Suppressor macrophage treated with lipopolysaccharide for 1 hour (primary cell): ENCODE data around the gene RAMP3.

Experiments used
- DNase-seq, 3 donors: peaks; one replicate each; pipeline ENCODE4 v3.0.0-alpha.2; 2020 to 2022

The RAMP3 gene

DNA sequence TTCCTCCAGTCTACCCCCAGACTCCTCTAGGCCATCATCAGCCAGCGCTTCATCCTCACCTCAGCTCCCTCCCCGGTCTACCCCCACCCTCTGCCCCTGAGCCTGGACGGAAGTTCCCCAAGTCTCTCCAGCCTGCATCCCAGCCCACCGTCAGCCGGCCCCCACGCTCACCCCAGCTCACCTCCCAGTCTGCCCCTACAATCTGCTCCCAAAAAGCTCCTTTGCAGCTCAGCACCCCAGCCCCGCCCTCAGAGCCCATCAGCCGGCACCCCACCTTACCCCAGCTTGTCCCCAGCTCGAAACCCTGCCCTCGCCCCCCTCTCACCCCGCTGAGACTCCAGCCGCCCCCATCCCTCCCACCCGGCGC, 322 bp upstream of the RAMP3 start:
- DNase-seq: no peak

- DNase-seq: no peak
Observed at GRCh38 chr7:45158471-45158870, 880 bp downstream of the RAMP3 start.

DNA sequence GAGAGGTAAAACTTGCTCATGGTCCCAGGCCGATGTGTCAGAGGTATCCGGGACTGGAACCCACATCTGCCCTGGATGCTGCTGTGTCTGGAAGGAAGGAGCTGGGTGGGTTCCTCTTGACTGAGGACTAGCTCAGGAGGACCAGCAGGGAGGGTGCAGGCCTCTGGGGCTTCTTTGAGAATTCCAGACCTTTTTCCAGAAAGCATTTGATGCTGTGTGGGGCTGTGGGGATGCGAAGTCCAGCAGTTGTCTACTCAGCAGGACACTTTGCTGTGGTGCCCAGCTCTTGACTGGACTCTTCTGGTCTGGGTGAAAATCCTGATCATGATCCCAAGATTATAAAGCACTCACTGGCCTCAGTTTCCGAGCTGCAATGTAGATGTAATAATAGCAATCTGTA, 1.7 kb downstream of the RAMP3 start:
- no peak for DNase-seq

DNA sequence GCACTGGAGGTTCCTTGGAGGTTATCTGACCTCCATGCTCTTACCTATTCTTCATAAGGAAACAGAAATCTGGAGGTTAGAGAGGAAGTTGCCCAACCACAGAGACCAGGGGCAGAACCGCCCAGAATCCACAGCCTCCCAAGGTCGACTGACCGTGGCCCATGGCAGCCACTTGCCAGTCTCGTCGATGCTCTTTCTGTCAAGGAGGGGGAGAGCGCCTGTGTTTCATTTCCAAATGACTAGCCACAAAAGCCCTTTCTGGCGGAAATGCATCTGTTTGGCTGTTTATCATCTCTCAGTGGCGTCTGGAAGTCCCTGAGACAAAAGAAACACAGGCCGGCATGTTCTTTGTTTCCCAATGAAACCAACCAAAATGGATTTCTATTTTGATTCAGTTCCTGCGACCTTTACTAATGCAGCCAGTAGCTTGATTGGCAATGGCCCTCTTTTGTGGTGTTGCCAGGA, 2.9 kb downstream of the RAMP3 start:
- DNase-seq: peak in 1 of 3 donors; percentile 15

- DNase-seq: no peak
Observed at GRCh38 chr7:45161138-45161537, 3.5 kb downstream of the RAMP3 start.

DNA sequence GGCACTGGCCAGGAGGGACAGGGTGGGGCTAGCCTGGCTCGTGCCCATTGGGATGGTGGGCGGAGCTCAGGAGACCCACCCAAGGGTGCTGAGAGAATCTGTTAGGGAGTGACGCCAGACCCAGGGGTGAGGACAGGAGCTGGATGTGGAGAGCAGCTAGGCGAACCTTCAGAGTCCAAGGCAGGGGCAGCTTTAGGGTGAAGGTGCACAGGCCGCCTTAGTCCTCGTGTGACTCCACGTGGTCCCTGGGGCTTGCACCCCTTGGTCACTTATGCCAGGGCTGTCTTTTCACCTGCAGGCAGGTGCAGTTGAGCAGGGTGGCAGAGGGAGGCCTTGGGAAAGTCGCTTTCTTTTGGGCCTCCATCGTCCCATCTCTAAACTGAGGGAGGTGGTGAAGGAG, 4.3 kb downstream of the RAMP3 start:
- no peak for DNase-seq

DNA sequence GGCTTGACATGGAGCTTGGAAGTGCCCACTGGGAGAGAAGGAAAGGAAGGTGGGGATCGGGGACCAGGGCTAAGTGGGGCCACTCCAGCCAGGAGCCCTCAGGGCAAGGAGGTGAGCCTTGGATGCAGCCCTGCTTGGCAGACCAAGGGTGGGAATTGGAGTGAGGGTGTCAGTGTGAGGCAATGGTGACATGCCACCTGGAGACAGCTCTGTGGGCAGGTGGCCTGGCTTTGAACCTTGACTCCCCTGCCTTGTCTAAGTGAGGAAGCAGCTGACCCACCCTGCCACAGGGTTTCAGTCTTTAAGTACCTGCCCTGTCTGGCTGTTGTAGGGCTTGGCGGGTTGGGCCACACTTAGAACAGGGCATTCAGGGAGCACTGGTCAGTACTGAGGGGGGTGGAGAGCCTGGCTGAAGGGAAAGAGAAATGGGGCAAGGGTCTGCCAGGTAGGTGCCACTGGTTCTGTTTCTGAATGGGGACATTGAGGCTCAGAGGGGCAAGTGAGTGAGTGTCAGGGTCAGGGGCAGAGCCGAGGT, 4.8 kb downstream of the RAMP3 start:
- DNase-seq: no peak

- no peak for DNase-seq
Observed at GRCh38 chr7:45162943-45163691, 5.5 kb downstream of the RAMP3 start.

- no peak for DNase-seq
Observed at GRCh38 chr7:45163692-45164052, 6.1 kb downstream of the RAMP3 start.

DNA sequence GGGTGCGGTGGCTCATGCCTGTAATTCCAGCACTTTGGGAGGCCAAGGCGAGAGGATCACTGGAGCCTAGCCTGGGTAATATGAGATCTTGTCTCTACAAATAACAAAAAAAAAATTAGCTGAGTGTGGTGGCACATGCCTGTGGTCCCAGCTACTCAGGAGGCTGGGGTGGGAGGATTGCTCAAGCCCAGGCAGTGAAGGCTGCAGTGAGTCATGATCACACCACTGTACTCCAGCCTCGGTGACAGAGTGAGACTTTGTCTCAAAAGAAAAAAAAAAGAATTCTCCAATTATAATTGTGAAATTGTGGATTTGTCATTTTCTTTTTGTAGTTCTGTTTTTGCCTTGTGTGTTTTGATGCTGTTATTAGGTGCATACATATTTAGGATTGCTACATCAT, 6.7 kb downstream of the RAMP3 start:
- peak; percentile 22 to 58 (median 28) for DNase-seq

- no peak for DNase-seq
Observed at GRCh38 chr7:45165857-45166256, 8.3 kb downstream of the RAMP3 start.

DNA sequence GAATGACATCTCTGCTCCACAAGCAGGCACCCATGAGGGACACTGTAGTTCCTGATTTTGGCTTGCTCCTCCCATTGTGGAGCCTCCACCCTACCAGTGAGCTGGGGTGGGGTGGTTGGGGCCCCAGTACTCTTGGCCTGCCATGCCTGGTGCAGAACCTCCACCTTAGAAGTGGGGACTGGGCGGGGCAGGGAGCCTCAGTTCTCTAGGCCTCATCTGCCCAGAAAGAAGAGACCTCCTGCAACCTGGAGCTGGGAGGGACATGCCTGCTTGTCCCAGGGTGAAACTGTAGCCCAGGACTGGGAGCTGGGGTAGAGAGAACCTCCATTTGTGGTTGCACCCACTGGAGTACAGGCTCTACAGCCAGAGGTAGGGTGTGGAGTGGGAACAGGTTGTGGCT, 14.4 kb downstream of the RAMP3 start:
- DNase-seq: no peak

DNA sequence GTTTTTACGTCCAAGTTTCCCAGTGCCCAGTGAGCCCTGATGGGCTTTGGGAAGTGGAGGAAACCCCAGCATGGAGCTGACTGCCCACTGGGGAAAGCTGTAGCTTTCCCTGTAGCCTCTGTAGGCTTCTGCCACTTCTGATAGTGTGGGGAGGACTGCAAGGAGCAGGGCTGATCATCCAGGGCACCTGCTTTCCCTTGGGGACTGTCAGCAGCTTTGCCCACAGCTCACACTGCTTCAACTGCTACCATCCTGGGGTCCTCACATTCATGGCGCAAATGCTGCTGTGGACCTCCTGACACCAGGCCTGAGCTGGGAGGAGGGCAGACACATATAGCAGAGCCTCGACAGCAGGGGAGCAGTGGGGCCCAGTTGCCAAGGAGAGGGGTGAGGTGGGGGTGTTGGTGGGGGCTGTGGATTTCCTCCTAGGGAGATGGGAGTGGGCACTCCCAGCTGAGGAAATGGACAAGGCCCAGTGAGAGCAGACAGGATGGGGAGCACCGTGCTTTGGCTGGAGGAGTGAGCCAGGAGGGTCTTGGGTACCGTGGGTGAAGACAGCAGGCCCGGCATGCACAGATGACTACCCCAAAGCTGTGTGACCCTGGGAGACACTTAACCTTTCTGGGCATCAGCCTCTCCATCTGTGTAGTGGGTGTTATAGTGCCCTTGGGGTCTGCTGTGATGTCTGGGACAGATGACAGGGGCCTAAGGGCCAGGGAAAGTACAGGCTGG, 16.2 kb downstream of the RAMP3 start:
- DNase-seq: no peak

- DNase-seq: no peak
Observed at GRCh38 chr7:45174328-45174610, 16.7 kb downstream of the RAMP3 start.

DNA sequence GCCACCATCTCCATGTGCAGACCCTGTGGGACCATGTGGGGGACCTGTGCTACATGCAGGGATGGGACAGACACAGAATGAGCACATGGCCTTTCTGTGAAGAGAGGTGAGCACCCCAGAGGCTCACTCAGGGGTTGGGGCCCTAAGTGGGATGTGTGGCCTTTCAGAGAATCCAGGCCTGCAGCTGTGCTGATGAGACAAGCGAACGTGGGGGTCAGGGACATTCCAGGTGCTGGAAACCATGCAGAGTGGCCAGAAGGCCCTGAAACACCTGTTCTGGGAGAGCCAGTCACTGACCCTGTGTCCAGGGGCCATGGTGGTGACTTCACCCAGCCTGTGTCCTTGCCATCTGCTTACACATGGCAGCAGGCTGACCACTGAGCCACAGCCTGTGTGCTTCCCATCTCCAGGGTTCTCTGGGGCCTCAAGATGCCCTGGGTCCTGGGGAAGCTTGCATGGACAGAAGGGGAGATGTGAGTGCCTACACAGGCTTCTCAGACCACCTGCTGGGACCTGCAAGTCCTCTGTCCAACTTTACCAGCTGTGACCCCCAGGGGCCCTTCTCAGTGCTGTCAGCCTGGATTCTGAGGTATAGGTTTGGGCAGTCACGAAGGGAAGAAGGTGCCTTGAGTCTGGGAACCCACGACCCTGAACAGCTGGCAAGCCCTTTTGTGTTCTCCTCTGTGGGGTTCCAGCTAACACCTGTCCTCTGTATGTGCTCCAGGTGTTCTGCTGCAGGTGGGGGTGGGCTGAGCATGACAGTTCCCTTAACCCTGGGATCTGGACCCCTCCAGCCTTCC, 17.6 kb downstream of the RAMP3 start:
- no peak for DNase-seq

DNA sequence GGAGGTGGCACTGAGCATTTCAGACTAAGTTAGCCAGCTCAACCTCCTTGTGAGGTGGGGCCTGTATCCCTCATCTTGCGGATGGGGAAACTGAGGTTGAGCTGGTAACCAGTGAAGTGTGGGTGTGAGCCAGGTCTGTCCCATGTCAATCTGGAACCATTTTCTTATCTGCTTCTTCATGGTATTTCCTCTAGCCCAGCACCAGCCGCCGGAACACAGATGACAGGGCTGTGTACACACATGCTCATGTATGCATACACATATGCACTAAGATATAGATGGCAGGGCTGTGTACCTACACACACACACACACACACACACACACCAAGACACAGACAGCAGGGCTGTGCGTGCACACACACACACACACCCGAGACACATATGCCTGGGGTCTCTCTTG, 18.5 kb downstream of the RAMP3 start:
- DNase-seq: no peak

DNA sequence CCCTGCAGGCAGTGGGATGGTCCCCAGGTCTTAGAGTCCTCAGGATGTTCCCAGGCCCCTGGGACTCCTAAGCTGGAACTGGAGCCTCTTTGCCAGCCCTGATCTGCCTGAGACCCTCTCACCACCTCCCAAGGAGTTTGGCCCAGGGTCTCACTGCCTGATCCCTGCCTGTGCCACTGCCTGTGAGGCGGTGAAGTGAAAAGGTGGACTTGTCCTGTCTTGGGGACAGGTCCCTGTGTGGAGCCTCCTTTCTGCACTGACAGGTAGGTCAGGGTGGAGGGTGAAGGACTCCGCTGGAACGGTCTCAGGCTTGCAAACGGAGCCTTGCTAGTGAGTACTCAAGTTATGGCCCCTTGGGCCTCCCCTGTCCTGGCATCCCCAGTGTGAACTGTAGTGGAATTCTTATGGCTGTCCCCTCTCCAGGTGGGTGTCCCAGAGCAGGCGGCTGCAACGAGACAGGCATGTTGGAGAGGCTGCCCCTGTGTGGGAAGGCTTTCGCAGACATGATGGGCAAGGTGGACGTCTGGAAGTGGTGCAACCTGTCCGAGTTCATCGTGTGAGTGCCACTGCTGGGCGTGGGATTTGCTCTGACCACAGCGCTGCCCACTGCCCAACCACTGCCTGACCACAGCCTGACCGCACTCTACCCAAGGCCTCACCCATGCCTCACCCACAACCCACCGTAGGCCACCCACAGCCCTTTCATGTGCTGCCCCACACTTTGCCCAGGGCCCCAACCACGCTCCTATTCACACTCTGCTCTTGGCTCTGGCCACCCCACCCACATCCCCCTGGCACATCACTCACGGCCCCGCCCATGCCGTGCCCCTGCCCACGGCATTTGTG, 19.5 kb downstream of the RAMP3 start:
- DNase-seq: no peak

DNA sequence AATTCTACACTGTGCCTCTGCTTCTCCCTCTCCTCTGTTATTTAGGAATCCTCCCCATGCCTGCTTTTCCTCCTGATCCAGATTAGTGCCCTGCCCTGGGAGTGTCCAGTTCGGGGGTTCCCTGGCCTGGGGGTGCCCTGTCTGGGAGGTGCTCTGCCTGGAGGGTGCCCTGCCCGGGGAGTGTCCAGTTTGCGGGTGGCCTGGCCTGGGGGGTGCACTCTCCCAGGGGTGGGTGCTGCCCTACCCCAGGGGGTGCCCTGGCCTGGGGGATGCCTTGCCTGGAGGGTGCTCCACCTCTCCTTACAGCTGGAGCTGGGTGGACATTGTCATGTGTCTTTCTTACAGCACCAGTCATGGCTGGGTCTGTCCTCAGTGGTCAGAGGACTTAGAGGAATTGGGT, 20.2 kb downstream of the RAMP3 start:
- no peak for DNase-seq

DNA sequence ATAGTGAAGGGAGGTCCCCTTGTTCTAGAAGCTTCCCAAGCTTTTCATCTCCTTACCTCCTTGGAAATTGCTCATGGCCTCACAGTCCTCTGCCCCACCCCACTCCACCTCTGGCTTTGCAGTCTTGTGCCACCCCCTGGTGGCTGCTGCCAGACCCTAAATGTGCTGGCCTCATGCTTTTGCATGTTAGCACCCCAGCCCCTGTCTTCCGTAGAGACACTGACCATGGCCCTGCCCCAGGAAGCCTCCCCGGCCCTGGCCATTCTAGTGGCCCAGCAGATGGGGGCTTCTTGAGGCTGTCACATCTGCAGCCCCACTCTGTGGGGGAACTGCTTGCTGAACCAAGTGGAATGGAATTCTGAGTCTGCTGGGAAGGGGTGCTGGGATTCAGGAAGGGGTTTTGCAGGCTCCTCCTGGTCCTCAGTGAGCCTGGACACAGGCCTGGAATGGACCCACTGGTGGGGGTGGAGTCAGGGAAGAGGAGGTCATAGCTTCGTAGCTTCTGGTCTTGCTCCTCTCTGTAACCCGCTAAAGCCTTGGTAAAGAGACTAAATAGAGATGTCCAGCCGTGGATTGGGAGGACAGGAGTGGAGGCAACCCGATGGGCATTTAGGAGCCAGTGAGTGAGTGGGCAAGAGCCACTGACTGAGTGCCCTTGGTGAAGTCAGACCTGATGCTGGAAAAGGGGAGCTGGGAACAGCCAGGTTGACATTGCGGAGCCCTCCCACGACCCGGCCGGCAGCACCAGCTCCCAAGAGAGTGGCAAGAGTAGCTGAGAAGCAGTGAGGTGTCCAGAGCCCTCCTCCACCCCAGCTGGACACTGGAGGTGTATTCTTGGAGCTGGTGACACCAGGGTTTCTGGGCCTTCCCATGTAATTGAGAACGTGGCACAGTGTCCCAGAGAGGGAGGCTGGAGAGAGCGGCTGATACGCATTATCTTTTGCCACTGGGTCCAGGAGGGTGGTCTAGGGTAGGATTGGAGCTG, 20.9 kb downstream of the RAMP3 start:
- no peak for DNase-seq

DNA sequence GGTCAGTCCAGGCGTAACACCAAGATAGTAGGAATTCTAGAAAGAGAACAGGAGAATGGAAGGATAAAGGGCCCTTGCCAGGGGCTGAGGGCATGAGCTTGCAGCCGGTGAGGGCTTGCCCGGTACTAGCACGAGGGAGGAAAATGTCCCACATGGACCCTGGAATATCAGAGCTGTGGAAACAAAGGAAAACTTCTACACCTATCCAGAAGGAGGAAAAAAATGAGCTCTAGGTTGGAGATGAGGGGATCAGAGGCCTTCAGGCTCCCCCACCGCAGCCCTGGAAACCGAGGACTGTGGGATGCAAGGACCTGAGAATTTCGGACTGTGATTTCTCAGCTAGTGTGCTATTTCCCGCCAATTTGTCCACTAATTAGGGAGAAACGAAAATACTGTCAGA, 22.1 kb downstream of the RAMP3 start:
- no peak for DNase-seq
